Heart left ventricle (tissue), 16 donors: ENCODE results near the gene NACC2. TPM values are rescaled to one million over a fixed set of nuclear protein-coding genes. Genes with fewer than 3 reads are reported as not detected.
A peak's percentile ranks its signal among the peaks of the same experiment; 100 is the strongest.

Experiments
- ATAC-seq, 4 donors: fragments of 200-7000 bp; cut with Tn5 transposase; one replicate each; pipeline ENCODE4 v1.9.1; 2020 to 2022; ENCODE audit warnings: moderate library complexity in 4 of 4, mild to moderate bottlenecking in 3 of 4, moderate number of reproducible peaks in 1 of 4
- DNase-seq, 5 donors: peaks; one replicate each; pipeline ENCODE4 v3.0.0-alpha.2; 2020
- H3K27ac ChIP-seq, 12 donors: fragments of 200-600 bp; sonication (generic) in 4 of 12; one replicate each; pipeline versions ENCODE4 v1.5.0 to v1.8.0; 2016 to 2022; ENCODE audit warnings: mild to moderate bottlenecking in 2 of 12
- H3K27me3 ChIP-seq, 9 donors: fragments of 200-600 bp; sonication (generic) in 2 of 9; one replicate each; pipeline versions ENCODE4 v1.5.1 to v1.8.0; 2016 to 2022; ENCODE audit warnings: mild to moderate bottlenecking in 3 of 9
- H3K36me3 ChIP-seq, 9 donors: fragments of 200-600 bp; sonication (generic) in 2 of 9; one replicate each; pipeline versions ENCODE4 v1.5.0 to v1.8.0; 2018 to 2022; ENCODE audit warnings: mild to moderate bottlenecking in 2 of 9
- H3K4me1 ChIP-seq, 12 donors: fragments of 200-600 bp; sonication (generic) in 4 of 12; one replicate each; pipeline versions ENCODE4 v1.5.0 to v1.8.0; 2016 to 2022; ENCODE audit warnings: mild to moderate bottlenecking in 3 of 12
- H3K4me3 ChIP-seq, 12 donors: fragments of 200-600 bp; sonication (generic) in 4 of 12; one replicate each; pipeline versions ENCODE4 v1.5.0 to v1.8.0; 2017 to 2022; ENCODE audit warnings: mild to moderate bottlenecking in 9 of 12, moderate library complexity in 4 of 12
- H3K9me3 ChIP-seq, 12 donors: fragments of 200-600 bp; sonication (generic) in 4 of 12; one replicate each; pipeline versions ENCODE4 v1.5.0 to v1.8.0; 2016 to 2022; ENCODE audit warnings: mild to moderate bottlenecking in 1 of 12
- CTCF ChIP-seq, 12 donors: fragments of 200-600 bp; sonication (generic) in 4 of 12; IDR thresholded peaks; one replicate each; pipeline versions ENCODE4 v1.5.0 to v1.8.0; 2018 to 2022; ENCODE audit warnings: antibody characterized with exemption in 12 of 12, mild to moderate bottlenecking in 5 of 12
- POLR2A ChIP-seq, 2 donors: fragments of 450-650 bp; IDR thresholded peaks; one replicate each; pipeline ENCODE4 v1.6.1; 2017; ENCODE audit warnings: antibody characterized with exemption in 2 of 2, mild to moderate bottlenecking in 2 of 2, moderate library complexity in 2 of 2
- WGBS, 4 donors: extraction: QIAGEN DNeasy Blood & Tissue Kit in 2 of 4; methylation state at CpG; one replicate each; pipeline versions ENCODE4 v1.1.5 to v1.1.7; 2013 to 2018; 5-methylcytosine and 5-hydroxymethylcytosine counted together
- intact Hi-C, 10 donors: fragments of 100-400 bp; cut with DNase I; formaldehyde crosslinking; loops; one replicate each; pipeline versions ENCODE4 v1.11.1 to v1.14.2; 2022
- polyA plus RNA-seq, 2 donors: library from polyadenylated mRNA; stranded (reverse); fragments of 200-250 nt; gene quantifications; one replicate each; pipeline ENCODE4 v1.2.3, GENCODE V29; 2013
- total RNA-seq, 9 donors: library from RNA; depleted of rRNA in 2 of 9; stranded (reverse); fragments of >200 nt in 2 of 9; fragmentation: NEBNext Ultra II Directional in 3 of 9; extraction: Animal tissue kit (Norgen Biotek cat#: 25700) in 3 of 9; gene quantifications; one replicate each; pipeline versions ENCODE4 v1.1.0 to v1.2.4, GENCODE V29; 2016 to 2023
- donor health status: ischemic (EF 13 %, LVEDD 7.1; RV severe dilation, severe dysfunction).
- donor health status: healthy with polysubstance abuse.
- donor health status: DM: no; HTN: yes; CAD: no.
- donor health status: DM: no; HTN: no; CAD: no.
- donor health status: ischemic (EF 25% LVEDD 6.9; RV normal size, moderate dysfunction).
- donor health status: ischemic (EF 25% LVEDD 5.7; RV mildly dilated, moderate dysfunction).
- donor health status: healthy.
- donor health status: DM: yes; HTN: yes; CAD: no.
- donor health status: ischemic (EF 35%, LVEDD 5.7; RV mildly dilated, moderate dysfunction).
- donor health status: nonischemic (EF 11% LVEDD 7.7; RV severe dilation, severe dysfunction).
- donor health status: DM: yes; HTN: yes; CAD: no.
- donor health status: PGD.
- donor health status: ischemic (EF 29% LVEDD 5.4; RV normal size, mild dysfunction).
- donor health status: nonischemic (EF 23%, LVEDD 6.1; RV moderate dilation, normal function).

NACC2 gene
- total and polyA plus RNA-seq, 11 donors = 17.9 to 66.5 (median 47.4) TPM

- TF ChIP-seq POLR2A (IDR thresholded peaks at IDR 0.05) = no peak
- no peak for TF ChIP-seq CTCF (IDR thresholded peaks at IDR 0.05)
- DNase-seq = peak in 1 of 5 donors; percentile 57
- H3K4me1 ChIP-seq = peaks cover 0 to 51% (median 16%) of the 10 kb centered on the region in 12 donors
- H3K27me3 ChIP-seq = no peaks in the 10 kb centered on the region
- H3K4me3 ChIP-seq = no peak overlapping the region
- H3K9me3 ChIP-seq = no peaks in the 10 kb centered on the region
- 87 to 90% (median 88%) methylated on average over 24 to 29 of the region's 29 CpGs for WGBS, 4 donors
- intact Hi-C loops = no loop called here
- H3K36me3 ChIP-seq = peaks cover 0 to 10% (median 7%) of the 10 kb centered on the region in 9 donors
- no peak for ATAC-seq
- H3K27ac ChIP-seq = no peak overlapping the region
These were observed 35.0 kb downstream of the NACC2 start for GRCh38 chr9:136059851-136060670.

- TF ChIP-seq CTCF (IDR thresholded peaks at IDR 0.05) (no peak), POLR2A (IDR thresholded peaks at IDR 0.05) (no peak)
- H3K9me3 ChIP-seq = no peaks in the 10 kb centered on the region
- H3K36me3 ChIP-seq = peaks cover 0 to 10% (median 7%) of the 10 kb centered on the region in 9 donors
- ATAC-seq (no peak), DNase-seq (peak in 2 of 5 donors; percentile 19 to 64)
- WGBS, 4 donors = 82 to 84% (median 83%) methylated on average over 12 to 20 of the region's 20 CpGs
- no peak overlapping the region for H3K27ac ChIP-seq
- no peaks in the 10 kb centered on the region for H3K27me3 ChIP-seq
- peaks cover 0 to 56% (median 20%) of the 10 kb centered on the region in 12 donors for H3K4me1 ChIP-seq
- intact Hi-C loops = no loop called here
- H3K4me3 ChIP-seq = no peak overlapping the region
These were observed 35.7 kb downstream of the NACC2 start for GRCh38 chr9:136059321-136059791.

- ATAC-seq (no peak), DNase-seq (peak in 1 of 5 donors; percentile 51)
- intact Hi-C loops = no loop called here
- H3K27ac ChIP-seq = no peak overlapping the region
- 93 to 98% (median 95%) methylated on average over 9 to 12 of the region's 12 CpGs for WGBS, 4 donors
- no peaks in the 10 kb centered on the region for H3K27me3 ChIP-seq
- peaks cover 0 to 10% (median 7%) of the 10 kb centered on the region in 9 donors for H3K36me3 ChIP-seq
- H3K4me1 ChIP-seq = peaks cover 0 to 61% (median 25%) of the 10 kb centered on the region in 12 donors
- TF ChIP-seq POLR2A (IDR thresholded peaks at IDR 0.05) = no peak
- no peak for TF ChIP-seq CTCF (IDR thresholded peaks at IDR 0.05)
- H3K4me3 ChIP-seq = no peak overlapping the region
- H3K9me3 ChIP-seq = no peaks in the 10 kb centered on the region
These were observed 36.2 kb downstream of the NACC2 start for GRCh38 chr9:136058801-136059302.

- intact Hi-C loops = no loop called here
- 90 to 91% (median 91%) methylated on average over 9 to 13 of the region's 13 CpGs for WGBS, 4 donors
- DNase-seq = peak in 1 of 5 donors; percentile 33
- Histone ChIP-seq H3K9me3 (no peaks in the 10 kb centered on the region), H3K27ac (no peak overlapping the region), H3K4me1 (peaks cover 0 to 69% (median 33%) of the 10 kb centered on the region in 12 donors), H3K27me3 (no peaks in the 10 kb centered on the region), H3K36me3 (peaks cover 0 to 9% (median 7%) of the 10 kb centered on the region in 9 donors), H3K4me3 (no peak overlapping the region)
- no peak for ATAC-seq
- TF ChIP-seq POLR2A (IDR thresholded peaks at IDR 0.05) (no peak), CTCF (IDR thresholded peaks at IDR 0.05) (no peak)
These were observed 37.0 kb downstream of the NACC2 start for GRCh38 chr9:136058084-136058483.
